Activated gamma-delta T cell treated with Interleukin-2 at 50 U/mL for 16 hours (primary cell): ENCODE measurements around the gene DUSP8.
"Not testable (repeated sequence)": the region's sequence is repeated elsewhere in the genome, so short reads cannot be mapped to it uniquely, and the experiment has no call there.

ENCODE experiments used
- DNase-seq: peaks from one replicate; pipeline ENCODE4 v3.0.0-alpha.2; 2020

DUSP8 gene

GRCh38 chr11:1511937-1512496 is 60.1 kb downstream of the DUSP8 start:
- no peak for DNase-seq

- no peak for DNase-seq
These were observed 61.1 kb downstream of the DUSP8 start for GRCh38 chr11:1510928-1511327.

- not testable (repeated sequence) for DNase-seq
These were observed 61.7 kb downstream of the DUSP8 start for GRCh38 chr11:1510351-1510750.

- DNase-seq, result no peak
These were observed 62.3 kb downstream of the DUSP8 start for GRCh38 chr11:1509626-1510255.

- DNase-seq, result no peak
These were observed 63.1 kb downstream of the DUSP8 start for GRCh38 chr11:1508986-1509385.

- DNase-seq, result no peak
These were observed 63.6 kb downstream of the DUSP8 start for GRCh38 chr11:1508491-1508891.

GRCh38 chr11:1507381-1508140 is 64.5 kb downstream of the DUSP8 start:
- DNase-seq, result no peak

- DNase-seq, result no peak
These were observed 65.1 kb downstream of the DUSP8 start for GRCh38 chr11:1506981-1507380.

GRCh38 chr11:1505480-1505879 is 66.6 kb downstream of the DUSP8 start:
- DNase-seq, result no peak

- DNase-seq, result no peak
These were observed 67.3 kb downstream of the DUSP8 start for GRCh38 chr11:1504581-1505290.

- DNase-seq, result no peak
These were observed 67.9 kb downstream of the DUSP8 start for GRCh38 chr11:1504138-1504537.
